GM12872 (cell line): ENCODE results near the gene COX7A1.

Source experiments
- TF ChIP-seq, protein P1 (sequence below): IDR thresholded peaks from 3 replicates; pipeline ENCODE4 v1.5.1; 2011; ENCODE audit warnings: low read depth, mild to moderate bottlenecking, low read length, moderate library complexity; ENCODE audit not compliant: insufficient read depth

COX7A1 gene

GRCh38 chr19:36169084-36169760 is 17.0 kb upstream of the COX7A1 start:
- TF ChIP-seq, protein P1, sequence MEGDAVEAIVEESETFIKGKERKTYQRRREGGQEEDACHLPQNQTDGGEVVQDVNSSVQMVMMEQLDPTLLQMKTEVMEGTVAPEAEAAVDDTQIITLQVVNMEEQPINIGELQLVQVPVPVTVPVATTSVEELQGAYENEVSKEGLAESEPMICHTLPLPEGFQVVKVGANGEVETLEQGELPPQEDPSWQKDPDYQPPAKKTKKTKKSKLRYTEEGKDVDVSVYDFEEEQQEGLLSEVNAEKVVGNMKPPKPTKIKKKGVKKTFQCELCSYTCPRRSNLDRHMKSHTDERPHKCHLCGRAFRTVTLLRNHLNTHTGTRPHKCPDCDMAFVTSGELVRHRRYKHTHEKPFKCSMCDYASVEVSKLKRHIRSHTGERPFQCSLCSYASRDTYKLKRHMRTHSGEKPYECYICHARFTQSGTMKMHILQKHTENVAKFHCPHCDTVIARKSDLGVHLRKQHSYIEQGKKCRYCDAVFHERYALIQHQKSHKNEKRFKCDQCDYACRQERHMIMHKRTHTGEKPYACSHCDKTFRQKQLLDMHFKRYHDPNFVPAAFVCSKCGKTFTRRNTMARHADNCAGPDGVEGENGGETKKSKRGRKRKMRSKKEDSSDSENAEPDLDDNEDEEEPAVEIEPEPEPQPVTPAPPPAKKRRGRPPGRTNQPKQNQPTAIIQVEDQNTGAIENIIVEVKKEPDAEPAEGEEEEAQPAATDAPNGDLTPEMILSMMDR, result no peak

DNA sequence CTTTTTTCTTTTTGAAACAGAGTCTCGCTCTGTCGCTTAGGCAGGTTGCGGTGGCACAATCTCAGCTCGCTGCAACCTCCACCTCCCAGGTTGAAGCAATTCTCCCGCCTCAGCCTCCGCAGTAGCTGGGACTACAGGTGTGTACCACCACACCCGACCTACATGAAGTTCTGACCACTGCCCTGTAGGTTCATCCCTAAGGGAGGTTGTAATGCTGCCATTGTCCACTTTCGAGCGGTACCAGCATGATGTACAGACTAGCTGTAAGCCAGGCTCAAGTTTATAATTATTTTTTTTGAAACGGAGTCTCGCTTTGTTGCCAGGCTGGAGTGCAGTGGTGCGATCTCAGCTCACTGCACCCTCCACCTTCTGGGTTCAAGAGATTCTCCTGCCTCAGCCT is 11.6 kb upstream of the COX7A1 start:
- TF ChIP-seq, protein P1, result no peak

DNA sequence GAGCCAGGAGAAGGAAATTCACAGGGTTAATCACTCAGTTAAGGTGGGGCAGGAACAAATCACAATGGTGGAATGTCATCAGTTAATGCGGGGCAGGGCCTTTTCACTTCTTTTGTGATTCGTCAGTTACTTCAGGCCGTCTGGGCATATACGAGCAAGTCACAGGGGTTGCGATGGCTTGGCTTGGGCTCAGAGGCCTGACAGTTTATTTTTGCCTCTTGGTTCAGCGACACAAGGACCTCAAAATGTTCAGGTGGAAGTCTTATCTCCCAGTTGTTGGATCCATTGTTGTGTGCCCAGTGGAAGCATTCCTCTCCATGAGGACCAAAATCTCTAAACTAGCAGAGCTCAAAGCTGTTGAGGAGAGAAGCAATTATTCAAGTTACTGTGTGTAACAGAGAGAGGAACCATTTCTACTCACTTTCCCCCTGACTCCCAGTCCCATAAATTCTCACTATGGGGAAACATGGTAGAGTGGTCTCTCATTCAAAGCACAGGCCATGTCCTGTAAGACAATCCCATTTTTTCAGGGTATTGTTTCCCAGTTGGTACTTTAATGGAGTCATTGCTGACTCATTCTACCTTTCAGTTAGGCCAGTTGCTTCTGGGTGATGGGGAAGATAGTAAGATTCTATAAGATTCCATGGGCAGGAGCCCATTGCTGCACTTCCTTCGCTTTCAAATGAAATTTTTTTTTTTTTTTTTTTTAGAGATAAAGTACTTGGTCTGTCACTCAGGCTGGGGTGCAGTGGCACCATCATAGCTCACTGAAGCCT is 8.8 kb upstream of the COX7A1 start:
- TF ChIP-seq, protein P1, result no peak

- TF ChIP-seq, protein P1, result no peak
Observed at GRCh38 chr19:36153126-36153525, 879 bp upstream of the COX7A1 start.

DNA sequence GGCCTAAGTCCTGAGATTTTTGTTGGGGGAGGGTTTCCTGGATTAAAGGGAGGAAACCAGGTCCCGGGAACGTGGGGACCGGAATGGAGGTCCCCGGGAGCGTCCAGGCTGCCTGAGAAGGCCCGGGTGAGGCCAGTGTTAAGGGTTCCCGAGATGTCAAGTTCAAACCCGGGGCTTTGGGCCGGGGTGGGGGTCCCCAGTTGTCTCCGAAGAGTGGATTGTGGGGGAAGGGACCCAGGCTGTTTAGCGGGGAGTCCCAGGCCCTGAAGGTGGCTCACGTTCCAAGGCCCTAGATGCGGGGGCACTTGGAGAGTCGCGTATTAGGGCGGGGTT is 262 bp downstream of the COX7A1 start:
- TF ChIP-seq, protein P1, result no peak

DNA sequence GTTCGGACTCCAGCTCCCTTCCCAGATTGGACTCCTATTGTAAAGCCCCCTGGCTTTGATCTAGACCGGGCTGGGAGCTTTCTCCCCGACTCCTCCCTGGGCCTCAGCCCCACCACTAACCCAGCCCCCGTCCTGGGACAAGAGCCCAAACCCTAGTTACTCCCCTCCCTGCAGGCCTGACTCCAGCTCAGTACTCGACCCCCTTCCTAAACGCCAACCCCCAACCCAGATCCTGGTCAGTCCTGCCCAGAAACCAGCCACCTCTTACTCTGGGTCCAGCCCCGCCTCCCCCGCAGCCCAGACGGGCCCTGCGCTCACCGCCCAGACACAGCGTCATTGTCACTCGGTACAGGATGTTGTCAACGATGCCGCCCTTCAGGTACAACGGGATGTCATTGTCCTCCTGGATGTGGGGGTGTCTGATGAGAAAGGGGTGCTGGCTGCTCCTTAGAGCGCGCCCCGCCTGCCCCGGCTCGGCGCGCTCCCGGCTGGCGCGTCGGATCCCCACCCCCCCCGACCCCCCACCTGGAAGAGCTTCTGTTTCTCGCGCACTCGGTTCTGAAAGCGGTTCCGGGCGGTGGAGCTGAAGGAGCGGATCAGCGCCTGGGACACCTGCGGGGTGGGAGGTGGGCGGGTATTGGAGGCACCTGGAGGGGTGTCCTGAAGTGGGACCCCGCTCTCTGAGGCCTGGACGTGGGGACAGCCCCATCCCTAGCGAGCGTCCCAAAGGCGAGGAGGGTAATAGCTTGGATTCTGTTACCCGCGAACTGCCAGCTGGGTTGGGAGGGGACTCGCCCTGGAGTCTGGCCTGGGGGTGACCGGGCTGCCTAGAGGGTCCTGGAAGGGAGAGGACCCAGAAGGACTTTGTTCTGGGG is 866 bp downstream of the COX7A1 start:
- TF ChIP-seq, protein P1, result no peak

DNA sequence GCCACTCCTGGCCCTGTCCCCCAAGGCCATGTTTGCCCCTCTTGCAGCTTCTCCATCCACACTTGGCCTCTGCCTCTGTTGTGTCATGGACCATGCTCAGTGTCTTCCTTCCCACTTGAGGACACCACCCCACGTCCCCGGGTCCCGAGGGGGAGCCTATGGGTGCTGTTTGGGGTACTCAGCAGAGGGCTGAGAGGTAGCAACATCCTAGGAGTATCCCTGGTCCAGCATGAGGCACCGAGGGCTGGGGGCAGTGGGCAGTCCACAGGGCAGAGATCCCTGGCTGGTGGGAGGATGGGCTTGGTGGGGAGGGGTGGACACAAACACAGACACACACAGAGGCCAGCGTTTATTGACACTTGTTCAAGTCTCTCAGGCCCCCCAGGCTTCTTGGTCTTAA is 1.7 kb downstream of the COX7A1 start:
- TF ChIP-seq, protein P1, result no peak
